Fibroblast of pulmonary artery (primary cell): Measurements from ENCODE around the gene AKAP3.

Source experiments
- DNase-seq: peaks from one replicate; pipeline ENCODE4 v3.0.0-alpha.2; 2010; ENCODE audit warnings: low read depth
- H3K4me3 ChIP-seq: replicated peaks from 2 replicates; pipeline ENCODE4 v1.5.1; 2011; ENCODE audit warnings: low read depth, mild to moderate bottlenecking, control low read depth, low read length, moderate library complexity
- TF ChIP-seq, protein P1 (sequence below): IDR thresholded peaks from 2 replicates; pipeline ENCODE4 v1.5.1; 2011; ENCODE audit warnings: mild to moderate bottlenecking, control low read depth, low read length, inconsistent platforms; ENCODE audit errors: missing control alignments

AKAP3 gene

DNA sequence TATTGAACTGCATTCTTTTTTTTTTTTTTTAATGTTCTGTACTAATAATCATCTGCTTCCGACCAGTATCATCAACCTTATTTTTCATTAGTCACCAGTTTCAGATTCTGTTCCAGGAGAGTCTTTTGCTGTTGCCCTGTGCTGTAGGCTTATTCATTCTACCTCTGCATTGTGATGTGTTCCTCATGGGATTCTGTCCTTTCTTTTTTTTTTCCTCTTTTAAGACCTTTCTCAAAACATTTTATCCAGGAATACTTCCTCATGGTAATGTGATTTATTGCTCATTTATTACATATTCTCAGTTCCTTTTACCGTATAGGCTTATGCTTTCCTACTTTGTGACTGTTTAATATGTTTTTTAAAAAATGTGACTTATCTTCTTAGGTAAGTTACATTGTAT, 4.8 kb upstream of the AKAP3 start:
- H3K4me3 ChIP-seq: no peak overlapping the region
- no peak for DNase-seq
- TF ChIP-seq, protein P1, sequence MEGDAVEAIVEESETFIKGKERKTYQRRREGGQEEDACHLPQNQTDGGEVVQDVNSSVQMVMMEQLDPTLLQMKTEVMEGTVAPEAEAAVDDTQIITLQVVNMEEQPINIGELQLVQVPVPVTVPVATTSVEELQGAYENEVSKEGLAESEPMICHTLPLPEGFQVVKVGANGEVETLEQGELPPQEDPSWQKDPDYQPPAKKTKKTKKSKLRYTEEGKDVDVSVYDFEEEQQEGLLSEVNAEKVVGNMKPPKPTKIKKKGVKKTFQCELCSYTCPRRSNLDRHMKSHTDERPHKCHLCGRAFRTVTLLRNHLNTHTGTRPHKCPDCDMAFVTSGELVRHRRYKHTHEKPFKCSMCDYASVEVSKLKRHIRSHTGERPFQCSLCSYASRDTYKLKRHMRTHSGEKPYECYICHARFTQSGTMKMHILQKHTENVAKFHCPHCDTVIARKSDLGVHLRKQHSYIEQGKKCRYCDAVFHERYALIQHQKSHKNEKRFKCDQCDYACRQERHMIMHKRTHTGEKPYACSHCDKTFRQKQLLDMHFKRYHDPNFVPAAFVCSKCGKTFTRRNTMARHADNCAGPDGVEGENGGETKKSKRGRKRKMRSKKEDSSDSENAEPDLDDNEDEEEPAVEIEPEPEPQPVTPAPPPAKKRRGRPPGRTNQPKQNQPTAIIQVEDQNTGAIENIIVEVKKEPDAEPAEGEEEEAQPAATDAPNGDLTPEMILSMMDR: no peak

DNA sequence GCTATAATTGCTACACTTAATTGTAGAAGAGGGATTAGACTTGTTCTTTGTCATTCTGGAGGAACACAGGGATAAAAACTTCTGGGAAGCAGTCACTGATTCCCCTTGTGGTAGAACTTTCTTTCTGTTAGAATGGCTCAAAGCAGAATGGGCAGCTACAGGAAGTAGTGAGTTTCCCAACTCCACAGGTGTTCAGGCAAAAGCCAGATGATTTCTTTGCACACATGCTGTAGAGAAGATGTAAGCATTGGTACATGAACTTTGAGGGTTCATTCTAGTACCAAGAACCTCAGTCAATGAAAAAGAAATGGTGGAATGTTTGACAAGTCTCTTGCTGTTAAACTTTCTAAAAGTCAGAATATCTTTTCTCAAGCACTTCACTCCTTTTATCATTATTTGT, 4.4 kb upstream of the AKAP3 start:
- TF ChIP-seq, protein P1: no peak
- H3K4me3 ChIP-seq: no peak overlapping the region
- DNase-seq: peak; percentile 7

DNA sequence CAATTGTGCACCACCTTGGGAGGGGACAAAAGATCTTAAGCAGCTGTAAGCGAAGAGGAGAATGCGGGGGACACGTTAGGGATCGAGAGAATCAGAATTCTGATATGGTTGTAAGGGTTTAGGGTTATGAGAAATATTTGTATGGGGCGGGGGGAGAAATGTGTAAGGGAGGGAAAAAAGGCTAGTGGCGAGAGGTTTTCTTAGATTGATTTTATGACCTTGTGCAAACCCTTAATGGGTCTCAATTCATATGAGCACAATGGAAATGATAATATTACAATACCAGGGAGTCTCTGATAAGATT, 459 bp upstream of the AKAP3 start:
- no peak for DNase-seq

DNA sequence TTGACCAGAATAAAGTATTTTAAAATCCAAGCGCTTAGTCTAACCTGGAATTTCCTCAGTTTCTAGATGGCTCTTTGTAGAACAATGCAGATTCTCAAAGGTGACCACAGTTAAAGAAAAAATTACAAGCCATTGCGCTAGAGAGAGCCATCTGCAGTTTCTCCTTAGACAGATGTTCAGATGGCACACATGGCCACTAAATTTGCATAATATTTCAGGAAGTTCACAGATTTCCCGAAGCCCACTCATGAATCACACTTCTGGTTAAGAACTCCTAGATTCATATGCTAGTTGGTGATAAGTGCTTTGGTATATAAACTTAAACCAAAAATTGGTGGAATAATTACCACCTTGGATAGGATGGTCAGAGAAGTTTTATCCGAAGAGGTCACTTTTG, 749 bp downstream of the AKAP3 start:
- H3K4me3 ChIP-seq: peak overlapping the region; percentile 93
- DNase-seq: peak; percentile 11
- TF ChIP-seq, protein P1: no peak

More for the DNA sequence above, 459 bp upstream of the AKAP3 start:
- H3K4me3 ChIP-seq: peak overlapping the region; percentile 93
- TF ChIP-seq, protein P1: no peak

DNA sequence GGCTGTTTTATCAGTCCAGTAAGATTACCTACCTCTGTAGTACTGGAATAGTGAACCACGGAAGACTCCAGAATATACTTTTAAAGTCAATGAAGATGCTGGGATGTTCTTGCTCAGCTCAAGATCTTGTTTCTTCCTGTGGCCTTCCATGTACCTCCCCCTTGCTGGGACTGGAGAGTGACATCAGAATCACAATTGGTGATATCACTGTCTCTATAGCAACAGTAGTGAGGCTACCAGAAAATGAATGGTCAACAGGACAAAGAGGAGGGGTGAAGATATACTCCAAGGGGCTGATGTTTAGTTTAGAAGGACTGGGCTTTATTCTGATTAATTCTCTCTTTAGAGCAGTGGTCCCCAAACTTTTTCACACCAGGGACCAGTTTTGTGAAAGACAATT, 3.8 kb downstream of the AKAP3 start:
- no peak overlapping the region for H3K4me3 ChIP-seq
- TF ChIP-seq, protein P1: no peak

DNA sequence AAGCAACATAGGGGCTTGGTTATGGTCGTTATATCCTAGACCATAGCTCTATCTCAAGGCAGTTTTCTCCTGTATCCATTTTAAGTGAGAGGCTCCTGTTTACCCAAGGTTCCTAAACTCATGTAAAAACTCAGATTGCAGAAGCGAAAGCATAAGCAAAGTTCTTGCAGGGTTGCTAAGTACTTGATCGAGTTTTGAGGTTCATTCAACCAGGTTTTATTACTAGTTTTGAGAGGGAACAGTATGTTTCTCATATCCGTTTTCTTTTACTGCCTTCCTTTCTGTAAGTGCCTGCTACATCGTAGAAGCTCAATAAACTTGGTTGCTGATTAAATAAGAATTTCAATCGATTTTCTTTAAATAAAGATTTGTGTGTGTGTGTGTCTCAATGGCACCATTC, 5.1 kb downstream of the AKAP3 start:
- H3K4me3 ChIP-seq: no peak overlapping the region
- no peak for DNase-seq
- TF ChIP-seq, protein P1: no peak

More for the DNA sequence above, 3.8 kb downstream of the AKAP3 start:
- DNase-seq: no peak

DNA sequence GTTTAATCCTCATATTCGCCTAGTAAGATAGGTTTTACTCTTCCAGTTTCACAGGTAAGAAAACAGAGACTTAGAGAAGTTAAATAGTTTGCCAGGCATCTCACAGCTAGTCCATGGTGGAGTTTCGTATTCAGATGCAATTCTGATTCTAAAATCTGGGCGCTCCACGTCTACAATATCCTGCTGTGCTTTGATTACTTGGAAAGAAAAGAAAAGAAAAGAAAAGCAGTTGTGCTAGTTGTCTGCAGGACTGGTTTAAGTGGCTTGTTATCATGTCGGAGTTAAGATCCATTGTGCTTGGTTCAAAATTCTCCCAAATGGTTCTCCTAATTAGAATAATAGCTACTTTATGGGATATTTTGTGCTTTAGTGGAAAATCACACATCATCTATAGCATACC, 18.6 kb downstream of the AKAP3 start:
- no peak overlapping the region for H3K4me3 ChIP-seq
- no peak for DNase-seq
- TF ChIP-seq, protein P1: no peak
